ENCODE results near the gene LHX4.

LHX4 gene

GRCh38 chr1:180243517-180244221, 13.6 kb downstream of the LHX4 start:
- DNase-seq (ENCODE audit: low read depth): no peak

GRCh38 chr1:180244840-180245239, 14.8 kb downstream of the LHX4 start:
- DNase-seq (ENCODE audit: low read depth): no peak

- DNase-seq (ENCODE audit: low read depth): no peak
These were observed 16.5 kb downstream of the LHX4 start for GRCh38 chr1:180246579-180246978.

- no peak for DNase-seq (ENCODE audit: low read depth)
These were observed 17.0 kb downstream of the LHX4 start for GRCh38 chr1:180247061-180247460.

- DNase-seq (ENCODE audit: low read depth): no peak
These were observed 17.5 kb downstream of the LHX4 start for GRCh38 chr1:180247580-180247979.

- no peak for DNase-seq (ENCODE audit: low read depth)
These were observed 18.1 kb downstream of the LHX4 start for GRCh38 chr1:180248176-180248575.

- DNase-seq (ENCODE audit: low read depth): no peak
These were observed 18.9 kb downstream of the LHX4 start for GRCh38 chr1:180248731-180249681.

- no peak for DNase-seq (ENCODE audit: low read depth)
These were observed 19.8 kb downstream of the LHX4 start for GRCh38 chr1:180249725-180250498.

GRCh38 chr1:180250499-180250770, 20.4 kb downstream of the LHX4 start:
- no peak for DNase-seq (ENCODE audit: low read depth)

GRCh38 chr1:180250883-180251509, 20.9 kb downstream of the LHX4 start:
- DNase-seq (ENCODE audit: low read depth): no peak

GRCh38 chr1:180251526-180252305, 21.7 kb downstream of the LHX4 start:
- no peak for DNase-seq (ENCODE audit: low read depth)

- DNase-seq (ENCODE audit: low read depth): peak; percentile 50
These were observed 22.8 kb downstream of the LHX4 start for GRCh38 chr1:180252638-180253536.

GRCh38 chr1:180253585-180254495, 23.8 kb downstream of the LHX4 start:
- DNase-seq (ENCODE audit: low read depth): no peak

- no peak for DNase-seq (ENCODE audit: low read depth)
These were observed 24.4 kb downstream of the LHX4 start for GRCh38 chr1:180254496-180254819.

- DNase-seq (ENCODE audit: low read depth): no peak
These were observed 24.8 kb downstream of the LHX4 start for GRCh38 chr1:180254854-180255253.

- no peak for DNase-seq (ENCODE audit: low read depth)
These were observed 25.7 kb downstream of the LHX4 start for GRCh38 chr1:180255536-180256340.

GRCh38 chr1:180256341-180257027, 26.4 kb downstream of the LHX4 start:
- DNase-seq (ENCODE audit: low read depth): no peak

- DNase-seq (ENCODE audit: low read depth): no peak
These were observed 26.9 kb downstream of the LHX4 start for GRCh38 chr1:180257028-180257386.

Measured in activated T-cell treated with anti-CD3 and anti-CD28 coated beads for 1 hour (primary cell).